Muscle of leg (tissue), 11 donors: ENCODE data around the gene PHLDA2. TPM values are rescaled to one million over a fixed set of nuclear protein-coding genes. Genes with fewer than 3 reads are reported as not detected.
A peak's percentile ranks its signal among the peaks of the same experiment; 100 is the strongest.

Experiments used
- DNase-seq: peaks from one replicate; pipeline ENCODE4 v3.0.0; 2013
- H3K27ac ChIP-seq: one replicate; pipeline ENCODE4 v1.5.1; 2013; ENCODE audit warnings: mild to moderate bottlenecking, low read length, control low read depth
- H3K27me3 ChIP-seq: one replicate; pipeline ENCODE4 v1.6.1; 2013; ENCODE audit warnings: low read length; ENCODE audit not compliant: control insufficient read depth, insufficient read depth
- H3K36me3 ChIP-seq: one replicate; pipeline ENCODE4 v1.6.1; 2013; ENCODE audit warnings: low read length; ENCODE audit not compliant: control insufficient read depth, insufficient read depth
- H3K4me1 ChIP-seq: one replicate; pipeline ENCODE4 v1.6.1; 2013; ENCODE audit warnings: low read length; ENCODE audit not compliant: control insufficient read depth, insufficient read depth
- H3K4me3 ChIP-seq: one replicate; pipeline ENCODE4 v1.5.1; 2013; ENCODE audit warnings: low read length, control low read depth
- H3K9me3 ChIP-seq: replicated peaks from 2 replicates; pipeline ENCODE4 v1.6.1; 2013; ENCODE audit warnings: low read depth, low read length; ENCODE audit not compliant: control insufficient read depth
- WGBS: methylation state at CpG from one replicate; pipeline ENCODE4 v1.1.5; 2013; ENCODE audit warnings: missing lambda C conversion rate; ENCODE audit not compliant: insufficient coverage; 5-methylcytosine and 5-hydroxymethylcytosine counted together
- polyA plus RNA-seq, 8 donors: library from polyadenylated mRNA; unstranded; fragments of 120-200 nt; gene quantifications; one replicate each; pipeline versions ENCODE4 v1.2.1 to v1.2.3, GENCODE V29; 2013; ENCODE audit warnings: inconsistent platforms in 1 of 8, low replicate concordance in 1 of 8; ENCODE audit not compliant: insufficient read length in 8 of 8, insufficient read depth in 1 of 8
- total RNA-seq: library from RNA; stranded (reverse); fragments of 120-200 nt; gene quantifications from one replicate; pipeline ENCODE4 v1.2.4, GENCODE V29; 2013

PHLDA2 gene
- total and polyA plus RNA-seq, 9 donors, result 0.41 to 1.3 (median 0.83) TPM; not detected in 1

GRCh38 chr11:2930704-2931419 lies 1.6 kb upstream of the PHLDA2 start:
- H3K27ac ChIP-seq, result no peak overlapping the region
- no peak overlapping the region for H3K4me3 ChIP-seq
- H3K36me3 ChIP-seq, result no peaks in the 10 kb centered on the region
- no peak for DNase-seq
- no peaks in the 10 kb centered on the region for H3K9me3 ChIP-seq
- WGBS, result 30% methylated on average over 13 of the region's 21 CpGs
- H3K4me1 ChIP-seq, result peaks cover 31% of the 10 kb centered on the region
- peaks cover 62% of the 10 kb centered on the region for H3K27me3 ChIP-seq

- WGBS, result 5% methylated on average over 32 of the region's 47 CpGs
- H3K27ac ChIP-seq, result no peak overlapping the region
- peaks cover 64% of the 10 kb centered on the region for H3K27me3 ChIP-seq
- DNase-seq, result no peak
- H3K4me3 ChIP-seq, result peak overlapping the region; percentile 34
- H3K9me3 ChIP-seq, result no peaks in the 10 kb centered on the region
- no peaks in the 10 kb centered on the region for H3K36me3 ChIP-seq
- peaks cover 31% of the 10 kb centered on the region for H3K4me1 ChIP-seq
These were observed 907 bp upstream of the PHLDA2 start for GRCh38 chr11:2929950-2930703.

- peaks cover 66% of the 10 kb centered on the region for H3K27me3 ChIP-seq
- no peak for DNase-seq
These were observed 320 bp upstream of the PHLDA2 start for GRCh38 chr11:2929531-2929949.

GRCh38 chr11:2927851-2928604 lies 1.2 kb downstream of the PHLDA2 start:
- H3K4me3 ChIP-seq, result no peak overlapping the region
- H3K27me3 ChIP-seq, result peaks cover 66% of the 10 kb centered on the region
- WGBS, result 32% methylated on average over 14 of the region's 25 CpGs
- H3K9me3 ChIP-seq, result no peaks in the 10 kb centered on the region
- no peak for DNase-seq
- H3K4me1 ChIP-seq, result peaks cover 30% of the 10 kb centered on the region
- no peak overlapping the region for H3K27ac ChIP-seq
- H3K36me3 ChIP-seq, result no peaks in the 10 kb centered on the region

More at GRCh38 chr11:2929531-2929949, 320 bp upstream of the PHLDA2 start:
- Histone ChIP-seq H3K9me3 (no peaks in the 10 kb centered on the region), H3K4me1 (peaks cover 31% of the 10 kb centered on the region), H3K4me3 (no peak overlapping the region), H3K36me3 (no peaks in the 10 kb centered on the region), H3K27ac (no peak overlapping the region)
- WGBS, result 2% methylated on average over 47 of the region's 48 CpGs

- H3K27ac ChIP-seq, result no peak overlapping the region
These were observed 2.0 kb downstream of the PHLDA2 start for GRCh38 chr11:2927121-2927800.

GRCh38 chr11:2926611-2927051 lies 2.6 kb downstream of the PHLDA2 start:
- H3K27me3 ChIP-seq, result peaks cover 56% of the 10 kb centered on the region

More at GRCh38 chr11:2927121-2927800, 2.0 kb downstream of the PHLDA2 start:
- 82% methylated on average over 8 of the region's 12 CpGs for WGBS
- DNase-seq, result no peak
- Histone ChIP-seq H3K27me3 (peaks cover 63% of the 10 kb centered on the region), H3K9me3 (no peaks in the 10 kb centered on the region), H3K4me1 (peaks cover 26% of the 10 kb centered on the region), H3K36me3 (no peaks in the 10 kb centered on the region), H3K4me3 (no peak overlapping the region)

GRCh38 chr11:2924821-2925675 lies 4.2 kb downstream of the PHLDA2 start:
- WGBS, result 84% methylated on average over 24 of the region's 30 CpGs
- H3K27me3 ChIP-seq, result peaks cover 41% of the 10 kb centered on the region
- no peak overlapping the region for H3K27ac ChIP-seq

More at GRCh38 chr11:2926611-2927051, 2.6 kb downstream of the PHLDA2 start:
- Histone ChIP-seq H3K36me3 (no peaks in the 10 kb centered on the region), H3K9me3 (no peaks in the 10 kb centered on the region), H3K4me1 (peaks cover 26% of the 10 kb centered on the region), H3K27ac (no peak overlapping the region), H3K4me3 (no peak overlapping the region)
- 81% methylated on average over 11 of the region's 11 CpGs for WGBS
- DNase-seq, result no peak

GRCh38 chr11:2924381-2924780 lies 4.8 kb downstream of the PHLDA2 start:
- 72% methylated on average over 7 of the region's 10 CpGs for WGBS
- H3K9me3 ChIP-seq, result no peaks in the 10 kb centered on the region
- H3K4me1 ChIP-seq, result peaks cover 24% of the 10 kb centered on the region
- H3K27me3 ChIP-seq, result peaks cover 34% of the 10 kb centered on the region
- no peak overlapping the region for H3K27ac ChIP-seq
- DNase-seq, result no peak
- H3K36me3 ChIP-seq, result no peaks in the 10 kb centered on the region
- H3K4me3 ChIP-seq, result no peak overlapping the region

More at GRCh38 chr11:2924821-2925675, 4.2 kb downstream of the PHLDA2 start:
- no peak for DNase-seq
- Histone ChIP-seq H3K4me3 (no peak overlapping the region), H3K36me3 (no peaks in the 10 kb centered on the region), H3K9me3 (no peaks in the 10 kb centered on the region), H3K4me1 (peaks cover 24% of the 10 kb centered on the region)
